Coronary artery (tissue), 2 donors: ENCODE measurements around the gene NOTCH2.

ENCODE experiments used
- DNase-seq: peaks from one replicate; pipeline ENCODE4 v3.0.0-alpha.2; 2017; ENCODE audit warnings: low spot score
- H3K27ac ChIP-seq, 2 donors: fragments of 200-600 bp; sonication (generic); one replicate each; pipeline ENCODE4 v1.5.1; 2016 to 2019
- H3K4me3 ChIP-seq: fragments of 200-600 bp; sonication (generic); 2 replicates; pipeline ENCODE4 v1.5.1; 2016; ENCODE audit warnings: mild to moderate bottlenecking, moderate library complexity
- CTCF ChIP-seq: fragments of 200-600 bp; sonication (generic); IDR thresholded peaks from one replicate; pipeline ENCODE4 v1.5.1; 2019; ENCODE audit warnings: antibody characterized with exemption

Gene NOTCH2

GRCh38 chr1:119929643-119930315 lies 139.7 kb downstream of the NOTCH2 start:
- TF ChIP-seq CTCF = no peak
- Histone ChIP-seq H3K4me3 (no peak overlapping the region), H3K27ac (no peak overlapping the region)
- DNase-seq = no peak

- Histone ChIP-seq H3K27ac (no peak overlapping the region), H3K4me3 (no peak overlapping the region)
- no peak for TF ChIP-seq CTCF
- DNase-seq = no peak
Measured at GRCh38 chr1:119926553-119926952, 142.9 kb downstream of the NOTCH2 start.

GRCh38 chr1:119924948-119925898 lies 144.2 kb downstream of the NOTCH2 start:
- no peak for DNase-seq
- no peak overlapping the region for H3K4me3 ChIP-seq
- H3K27ac ChIP-seq = no peak overlapping the region
- no peak for TF ChIP-seq CTCF

- TF ChIP-seq CTCF = no peak
- Histone ChIP-seq H3K4me3 (no peak overlapping the region), H3K27ac (no peak overlapping the region)
- no peak for DNase-seq
Measured at GRCh38 chr1:119920104-119920968, 149.1 kb downstream of the NOTCH2 start.

GRCh38 chr1:119919241-119919640 lies 150.2 kb downstream of the NOTCH2 start:
- Histone ChIP-seq H3K27ac (no peak overlapping the region), H3K4me3 (no peak overlapping the region)
- DNase-seq = no peak
- no peak for TF ChIP-seq CTCF

GRCh38 chr1:119918301-119918700 lies 151.2 kb downstream of the NOTCH2 start:
- no peak for DNase-seq
- Histone ChIP-seq H3K4me3 (no peak overlapping the region), H3K27ac (no peak overlapping the region)
- no peak for TF ChIP-seq CTCF
